Cardiac fibroblast (primary cell): ENCODE measurements around the gene CHST11.

Experiments used
- DNase-seq, 2 donors: peaks; one replicate each; pipeline versions ENCODE4 v3.0.0 to v3.0.0-alpha.2; 2010; ENCODE audit warnings: low read depth in 2 of 2
- H3K4me3 ChIP-seq, 2 donors: replicated peaks in 1 of 2; 1 replicate in 1 of 2; 2 replicates in 1 of 2; pipeline ENCODE4 v1.5.1; 2011; ENCODE audit warnings: low read depth in 2 of 2, low read length in 2 of 2, mild to moderate bottlenecking in 2 of 2, moderate library complexity in 1 of 2
- CTCF ChIP-seq: IDR thresholded peaks from one replicate; pipeline ENCODE4 v1.5.1; 2011; ENCODE audit warnings: low read depth, mild to moderate bottlenecking, low read length, inconsistent platforms

CHST11 gene

DNA sequence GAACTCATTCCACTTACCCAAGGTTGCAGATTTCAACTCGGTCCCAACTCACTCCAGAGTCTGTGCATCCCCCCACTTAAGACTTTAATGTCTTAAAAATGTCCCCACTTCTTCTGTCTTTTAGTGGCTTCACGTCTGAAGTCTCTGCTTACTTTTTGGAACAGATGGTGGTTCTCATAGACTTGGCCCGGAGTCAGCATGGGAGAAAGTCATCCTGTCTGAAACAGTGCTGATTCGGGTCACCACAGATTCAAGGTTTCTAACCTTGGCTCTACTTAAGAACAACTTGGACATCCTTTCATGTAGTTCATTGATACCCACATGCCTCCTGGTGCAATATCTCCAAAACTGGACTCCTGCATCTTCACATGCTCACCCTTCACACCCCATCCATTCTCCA lies 26.0 kb downstream of the CHST11 start:
- no peak overlapping the region for H3K4me3 ChIP-seq
- no peak for TF ChIP-seq CTCF
- no peak for DNase-seq

GRCh38 chr12:104484079-104484478 lies 27.3 kb downstream of the CHST11 start:
- H3K4me3 ChIP-seq: no peak overlapping the region
- no peak for DNase-seq
- no peak for TF ChIP-seq CTCF

- no peak for DNase-seq
- no peak for TF ChIP-seq CTCF
- no peak overlapping the region for H3K4me3 ChIP-seq
Observed at GRCh38 chr12:104485651-104486362, 29.1 kb downstream of the CHST11 start.

DNA sequence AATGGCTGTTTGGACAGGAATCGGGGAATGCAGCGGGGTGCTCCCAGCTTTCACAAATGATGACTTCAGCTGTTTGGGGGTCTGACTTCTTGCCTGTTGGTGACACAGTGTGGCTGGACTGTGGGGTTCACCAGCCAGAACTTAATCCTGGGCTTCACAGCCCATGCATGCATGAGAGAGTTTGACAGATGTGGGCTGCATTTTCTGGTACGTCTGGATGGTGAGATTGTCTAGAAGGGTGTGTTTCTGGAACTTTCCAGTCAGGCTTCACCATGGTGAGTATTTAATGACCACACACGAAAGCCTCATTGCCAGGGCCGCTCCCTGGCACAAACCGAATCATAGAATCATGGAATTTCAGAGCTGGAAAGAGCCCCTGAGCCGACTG lies 29.6 kb downstream of the CHST11 start:
- no peak for DNase-seq
- H3K4me3 ChIP-seq: no peak overlapping the region
- TF ChIP-seq CTCF: no peak

GRCh38 chr12:104486943-104487819 lies 30.4 kb downstream of the CHST11 start:
- H3K4me3 ChIP-seq: no peak overlapping the region
- no peak for DNase-seq
- no peak for TF ChIP-seq CTCF

DNA sequence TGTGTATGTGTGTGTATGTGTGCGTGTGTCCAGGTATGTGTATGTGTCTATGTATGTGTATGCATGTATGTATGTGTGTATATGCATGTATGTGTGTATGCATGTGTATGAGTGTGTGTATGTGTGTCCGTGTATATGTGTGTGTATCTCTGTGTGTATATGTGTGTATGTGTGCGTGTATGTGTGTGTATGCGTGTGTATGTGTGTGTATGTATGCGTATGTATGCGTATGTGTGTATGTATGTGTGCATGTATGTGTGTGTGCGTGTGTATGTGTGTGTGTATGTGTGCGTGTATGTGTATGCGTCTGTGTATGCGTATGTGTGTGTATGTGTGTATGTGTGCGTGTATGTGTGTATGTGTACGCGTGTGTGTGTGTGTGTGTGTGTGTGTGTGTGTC lies 31.6 kb downstream of the CHST11 start:
- TF ChIP-seq CTCF: no peak
- H3K4me3 ChIP-seq: no peak overlapping the region
- no peak for DNase-seq
